ENCODE results near the gene CDKN1A. TPM values are rescaled to one million over a fixed set of nuclear protein-coding genes. Genes with fewer than 3 reads are reported as not detected.

Gene CDKN1A
- total RNA-seq, 1 donor from 2014 or later: 1,168 TPM

DNA sequence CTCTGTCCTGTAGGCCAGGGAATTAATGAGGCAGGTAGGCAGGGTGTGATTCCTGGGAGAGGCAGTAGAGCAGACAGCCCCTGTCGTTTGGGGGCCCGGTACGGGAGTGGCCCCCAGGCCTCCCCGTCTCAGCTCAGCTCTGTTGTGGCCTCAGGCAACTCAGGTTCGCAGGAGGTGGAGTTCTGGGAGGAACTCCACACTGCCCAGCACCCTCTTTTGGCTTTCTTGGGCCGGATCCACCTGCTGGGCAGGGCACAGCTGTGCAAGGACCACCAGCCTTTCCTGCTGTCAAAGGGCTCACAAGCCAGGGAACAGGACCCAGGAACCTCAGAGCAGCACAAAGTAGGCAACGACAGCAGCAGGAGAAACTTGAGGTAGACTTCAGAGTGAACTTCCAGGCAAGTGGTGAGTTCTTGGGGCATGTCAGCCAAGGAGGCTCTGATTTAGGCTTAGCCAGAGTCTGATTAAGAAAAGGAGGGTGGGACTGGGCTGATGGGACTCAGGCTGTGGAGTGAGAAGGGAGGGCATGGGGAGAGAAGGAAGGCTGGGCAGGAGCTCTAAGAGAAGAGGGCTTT is 56.1 kb downstream of the CDKN1A start:
- TF ChIP-seq, protein P1, sequence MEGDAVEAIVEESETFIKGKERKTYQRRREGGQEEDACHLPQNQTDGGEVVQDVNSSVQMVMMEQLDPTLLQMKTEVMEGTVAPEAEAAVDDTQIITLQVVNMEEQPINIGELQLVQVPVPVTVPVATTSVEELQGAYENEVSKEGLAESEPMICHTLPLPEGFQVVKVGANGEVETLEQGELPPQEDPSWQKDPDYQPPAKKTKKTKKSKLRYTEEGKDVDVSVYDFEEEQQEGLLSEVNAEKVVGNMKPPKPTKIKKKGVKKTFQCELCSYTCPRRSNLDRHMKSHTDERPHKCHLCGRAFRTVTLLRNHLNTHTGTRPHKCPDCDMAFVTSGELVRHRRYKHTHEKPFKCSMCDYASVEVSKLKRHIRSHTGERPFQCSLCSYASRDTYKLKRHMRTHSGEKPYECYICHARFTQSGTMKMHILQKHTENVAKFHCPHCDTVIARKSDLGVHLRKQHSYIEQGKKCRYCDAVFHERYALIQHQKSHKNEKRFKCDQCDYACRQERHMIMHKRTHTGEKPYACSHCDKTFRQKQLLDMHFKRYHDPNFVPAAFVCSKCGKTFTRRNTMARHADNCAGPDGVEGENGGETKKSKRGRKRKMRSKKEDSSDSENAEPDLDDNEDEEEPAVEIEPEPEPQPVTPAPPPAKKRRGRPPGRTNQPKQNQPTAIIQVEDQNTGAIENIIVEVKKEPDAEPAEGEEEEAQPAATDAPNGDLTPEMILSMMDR (IDR thresholded peaks at IDR 0.05; ENCODE audit: insufficient read depth, low read length, poor library complexity, severe bottlenecking): no peak
- no peak for DNase-seq (ENCODE audit: low read depth)
- H3K4me3 ChIP-seq (ENCODE audit: low read depth, low read length): no peak overlapping the region
- peaks cover 2% of the 10 kb centered on the region for H3K27me3 ChIP-seq (ENCODE audit: control insufficient read depth, insufficient read depth, low read length)
- no peaks in the 10 kb centered on the region for H3K36me3 ChIP-seq (ENCODE audit: control insufficient read depth, insufficient read depth, low read length)

DNA sequence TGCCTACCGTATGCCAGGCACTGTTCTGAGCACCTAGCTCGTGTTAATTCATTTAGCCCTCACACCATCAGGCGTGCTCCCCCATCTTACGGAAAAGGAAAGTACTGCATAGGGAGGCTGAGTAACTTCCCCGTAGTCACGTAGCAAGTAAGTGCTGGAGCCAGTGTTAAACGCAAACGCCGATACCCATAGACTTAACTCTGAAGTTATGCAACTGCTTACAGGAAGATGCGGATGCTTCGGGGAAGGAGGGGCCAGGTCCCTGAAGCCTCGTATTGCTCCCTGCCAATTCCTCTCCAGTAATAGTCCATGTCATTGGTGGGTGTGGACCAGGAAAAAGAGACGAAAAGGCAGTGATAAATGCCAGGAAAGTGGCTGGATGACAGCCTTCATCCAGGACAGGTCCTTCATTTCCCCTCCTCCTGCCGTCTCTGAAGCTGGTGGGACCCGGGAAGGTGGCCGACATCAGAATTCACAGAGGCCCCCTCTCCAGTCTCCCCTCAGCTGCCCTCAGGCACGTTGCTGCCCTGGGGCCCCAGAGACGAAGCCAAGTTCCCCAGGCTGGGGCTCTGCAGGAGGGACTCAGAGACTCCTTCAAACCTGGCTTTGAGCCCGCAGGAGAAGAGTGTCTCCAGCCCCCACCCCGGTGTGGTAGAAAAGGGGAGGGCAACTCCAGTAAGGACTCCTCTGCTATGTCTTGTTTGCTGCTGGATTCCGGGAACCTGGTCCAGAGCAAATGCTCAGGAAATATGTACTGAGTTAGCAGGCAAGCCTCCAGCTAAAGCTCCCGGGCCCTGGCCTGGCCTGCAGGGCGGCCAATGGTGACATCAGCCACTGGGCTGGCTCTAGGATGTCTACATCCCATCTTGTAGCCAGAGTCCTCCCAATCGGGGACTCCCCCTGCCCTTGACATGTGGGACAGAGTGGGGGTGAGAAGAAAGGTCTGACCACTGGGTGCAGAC is 56.9 kb downstream of the CDKN1A start:
- TF ChIP-seq, protein P1 (IDR thresholded peaks at IDR 0.05; ENCODE audit: insufficient read depth, low read length, poor library complexity, severe bottlenecking): no peak
- peaks cover 2% of the 10 kb centered on the region for H3K27me3 ChIP-seq (ENCODE audit: control insufficient read depth, insufficient read depth, low read length)
- DNase-seq (ENCODE audit: low read depth): no peak
- H3K4me3 ChIP-seq (ENCODE audit: low read depth, low read length): no peak overlapping the region
- no peaks in the 10 kb centered on the region for H3K36me3 ChIP-seq (ENCODE audit: control insufficient read depth, insufficient read depth, low read length)

Other genes with a start within 250 kb of the CDKN1A start
- gene PXT1, start 235.9 kb upstream of the CDKN1A start, total RNA-seq: not detected in 2 replicates
- 51.6 and 55.2 TPM in 2 replicates for gene KCTD20, start 235.7 kb upstream of the CDKN1A start, total RNA-seq
- gene STK38, start 131.2 kb upstream of the CDKN1A start, total RNA-seq: 22.3 and 23.7 TPM in 2 replicates
- gene SRSF3, start 84.4 kb upstream of the CDKN1A start, total RNA-seq: 177 and 317 TPM in 2 replicates
- 0.07 TPM in 1 of 2 replicates, not detected in the other for gene RAB44, start 19.1 kb downstream of the CDKN1A start, total RNA-seq
- 0.13 and 1.4 TPM in 2 replicates for gene CPNE5, start 160.7 kb downstream of the CDKN1A start, total RNA-seq
- 49.5 and 52.4 TPM in 2 replicates for gene PPIL1, start 196.1 kb downstream of the CDKN1A start, total RNA-seq
- 31.4 and 42.5 TPM in 2 replicates for gene C6orf89, start 207.2 kb downstream of the CDKN1A start, total RNA-seq